ENCODE data around the gene ATL2. TPM values are rescaled to one million over a fixed set of nuclear protein-coding genes. Genes with fewer than 3 reads are reported as not detected.

The ATL2 gene
- total and polyA plus RNA-seq, 2 of the 8 experiments (the other 6 are each of a cell fraction or from before 2014, with no cell fraction given): 38.8 to 84.6 TPM

GRCh38 chr2:38284971-38285370 is 92.1 kb downstream of the ATL2 start:
- no peak overlapping the region for H2BK5ac ChIP-seq (ENCODE audit: low read depth, low read length)
- no peak overlapping the region for H4K91ac ChIP-seq (replicated peaks; ENCODE audit: insufficient read length, low read length)
- H3K4me3 ChIP-seq (ENCODE audit: extremely low read depth in 1 of 4, insufficient read depth in 2 of 4, low read depth in 3 of 4, low read length in 4 of 4): no peak overlapping the region
- H4K5ac ChIP-seq (ENCODE audit: insufficient read length, low read depth, low read length): no peak overlapping the region
- no peaks in the 10 kb centered on the region for H3K27me3 ChIP-seq (replicated peaks in 1 of 4; ENCODE audit: control insufficient read depth in 3 of 4, extremely low read depth in 1 of 4, insufficient read depth in 3 of 4, low read length in 3 of 4)
- no peaks in the 10 kb centered on the region for H3K9me3 ChIP-seq (ENCODE audit: insufficient read depth in 2 of 2, low read depth in 1 of 2, low read length in 1 of 2)
- FAIRE-seq: no peak
- ChIA-PET CTCF (ENCODE audit: partially characterized antibody) (interaction anchor here (1.0 kb wide), 1 partner anchor 223 kb away, joined by 4 read pairs; no protein-coding TSS in a partner anchor), POLR2A (ENCODE audit: partially characterized antibody) (no interaction called here)
- no peak overlapping the region for H3K23ac ChIP-seq (ENCODE audit: insufficient read length)
- no peak overlapping the region for H3K4ac ChIP-seq (replicated peaks; ENCODE audit: insufficient read length, low read depth, low read length)
- H3K14ac ChIP-seq (ENCODE audit: insufficient read length): no peak overlapping the region
- H4K20me1 ChIP-seq (replicated peaks in 1 of 2; ENCODE audit: control insufficient read depth in 1 of 2, insufficient read depth in 2 of 2, low read length in 2 of 2): no peaks in the 10 kb centered on the region
- no peak overlapping the region for H2BK15ac ChIP-seq (ENCODE audit: low read length)
- H3K79me2 ChIP-seq (ENCODE audit: control insufficient read depth in 1 of 2, insufficient read depth in 2 of 2, low read length in 2 of 2): no peaks in the 10 kb centered on the region
- no peak overlapping the region for H4K8ac ChIP-seq (ENCODE audit: extremely low read depth, insufficient read depth, low read length)
- H2AK5ac ChIP-seq (ENCODE audit: low read depth, low read length): no peak overlapping the region
- no peaks in the 10 kb centered on the region for H3K36me3 ChIP-seq (ENCODE audit: control insufficient read depth in 2 of 4, insufficient read depth in 4 of 4, low read length in 3 of 4)
- no peaks in the 10 kb centered on the region for H3K79me1 ChIP-seq (ENCODE audit: low read depth, low read length)
- 59% methylated on average over 3 of the region's 3 CpGs; no CpG with 5 or more reads in 1 of the 2 experiments for WGBS, 2 experiments (ENCODE audit: extremely low coverage in 1 of 2, insufficient coverage in 1 of 2, insufficient read length in 1 of 2, insufficient replicate concordance in 2 of 2, low coverage in 1 of 2, low lambda C conversion rate in 2 of 2, missing lambda C conversion rate in 1 of 2)
- H2BK20ac ChIP-seq (ENCODE audit: low read length): no peak overlapping the region
- H3K23me2 ChIP-seq (ENCODE audit: low read depth, low read length): no peaks in the 10 kb centered on the region
- H2AFZ ChIP-seq (ENCODE audit: low read length): no peak overlapping the region
- H3K56ac ChIP-seq (replicated peaks; ENCODE audit: insufficient read length, low read depth, low read length): no peak overlapping the region
- no peak overlapping the region for H2BK12ac ChIP-seq (ENCODE audit: low read depth, low read length)
- H3K9ac ChIP-seq (replicated peaks in 1 of 4; ENCODE audit: extremely low read depth in 1 of 4, low read depth in 3 of 4, low read length in 3 of 4): no peak overlapping the region
- no peak overlapping the region for H3K27ac ChIP-seq (ENCODE audit: low read depth, low read length)
- no peaks in the 10 kb centered on the region for H3K4me1 ChIP-seq (replicated peaks in 1 of 4; ENCODE audit: control insufficient read depth in 3 of 4, insufficient read depth in 4 of 4, low read length in 3 of 4)
- no peak overlapping the region for H3K18ac ChIP-seq (ENCODE audit: extremely low read depth, low read length)
- no peak for DNase-seq (ENCODE audit: low read depth in 1 of 2, low spot score in 2 of 2)
- no peak overlapping the region for H2BK120ac ChIP-seq (replicated peaks; ENCODE audit: low read depth, low read length)
- H3K4me2 ChIP-seq (ENCODE audit: insufficient read depth in 1 of 2, low read depth in 2 of 2, low read length in 2 of 2): no peak overlapping the region
- TF ChIP-seq CTBP2 (IDR thresholded peaks at IDR 0.05; ENCODE audit: borderline replicate concordance, insufficient read depth, insufficient read length, low read length) (no peak), SIN3A (conservative IDR thresholded peaks at IDR 0.05 in 1 of 2, IDR thresholded peaks at IDR 0.05 in 1 of 2; ENCODE audit: low read depth in 1 of 2, low read length in 2 of 2) (no peak), HDAC2 (IDR thresholded peaks at IDR 0.05; ENCODE audit: borderline replicate concordance in 1 of 2, low read depth in 2 of 2, low read length in 2 of 2) (no peak), ATF2 (IDR thresholded peaks at IDR 0.05; ENCODE audit: low read length) (no peak), POU5F1 (IDR thresholded peaks at IDR 0.05; ENCODE audit: low read depth, low read length) (no peak), CBX8 (IDR thresholded peaks at IDR 0.05; ENCODE audit: borderline replicate concordance, low read depth, low read length) (no peak), KDM1A (IDR thresholded peaks at IDR 0.05; ENCODE audit: borderline replicate concordance, low read length) (no peak), PHF8 (conservative IDR thresholded peaks at IDR 0.05; ENCODE audit: low read depth, low read length) (no peak), RFX5 (IDR thresholded peaks at IDR 0.05; ENCODE audit: borderline replicate concordance, low read depth, low read length) (no peak), CREB1 (IDR thresholded peaks at IDR 0.05) (no peak), SRF (IDR thresholded peaks at IDR 0.05; ENCODE audit: low read depth, low read length) (no peak), CBX5 (IDR thresholded peaks at IDR 0.05; ENCODE audit: low read depth, low read length) (no peak), TCF12 (IDR thresholded peaks at IDR 0.05; ENCODE audit: low read depth, low read length) (no peak)

All from H1 (cell line).